ENCODE measurements around the gene UNC5C. TPM values are rescaled to one million over a fixed set of nuclear protein-coding genes. Genes with fewer than 3 reads are reported as not detected.

Gene UNC5C
- total RNA-seq, 2 donors from 2014 or later: 4.0 to 5.9 TPM

- no peak for DNase-seq
- ATAC-seq: no peak
- intact Hi-C loops (cut with DNase I, micrococcal nuclease): no loop called here
Measured at GRCh38 chr4:95314573-95314972, 234.2 kb downstream of the UNC5C start.

- DNase-seq (no peak), ATAC-seq (no peak)
- intact Hi-C loops (cut with DNase I, micrococcal nuclease): no loop called here
Measured at GRCh38 chr4:95304898-95305297, 243.9 kb downstream of the UNC5C start.

GRCh38 chr4:95300304-95300703, 248.5 kb downstream of the UNC5C start:
- ATAC-seq: no peak
- intact Hi-C loops (cut with DNase I, micrococcal nuclease): no loop called here

GRCh38 chr4:95296052-95296451, 252.7 kb downstream of the UNC5C start:
- DNase-seq (no peak), ATAC-seq (peak; percentile 83)
- intact Hi-C loops (cut with DNase I, micrococcal nuclease): no loop called here

More at GRCh38 chr4:95300304-95300703, 248.5 kb downstream of the UNC5C start:
- DNase-seq: no peak

GRCh38 chr4:95295157-95295556, 253.6 kb downstream of the UNC5C start:
- no peak for DNase-seq
- intact Hi-C loops (cut with DNase I, micrococcal nuclease): no loop called here

GRCh38 chr4:95294321-95294720, 254.5 kb downstream of the UNC5C start:
- no peak for DNase-seq
- intact Hi-C loops (cut with DNase I, micrococcal nuclease): no loop called here
- no peak for ATAC-seq

More at GRCh38 chr4:95295157-95295556, 253.6 kb downstream of the UNC5C start:
- ATAC-seq: no peak

- no peak for DNase-seq
- peak; percentile 76 for ATAC-seq
- intact Hi-C loops (cut with DNase I, micrococcal nuclease): no loop called here
Measured at GRCh38 chr4:95293014-95293413, 255.8 kb downstream of the UNC5C start.

- intact Hi-C loops (cut with DNase I, micrococcal nuclease): no loop called here
- DNase-seq: no peak
- peak; percentile 61 for ATAC-seq
Measured at GRCh38 chr4:95290702-95291101, 258.1 kb downstream of the UNC5C start.

- DNase-seq (no peak), ATAC-seq (no peak)
- intact Hi-C loops (cut with DNase I, micrococcal nuclease): no loop called here
Measured at GRCh38 chr4:95289028-95289634, 259.6 kb downstream of the UNC5C start.

GRCh38 chr4:95288552-95288951, 260.2 kb downstream of the UNC5C start:
- ATAC-seq (no peak), DNase-seq (no peak)
- intact Hi-C loops (cut with DNase I, micrococcal nuclease): no loop called here

GRCh38 chr4:95285797-95286196, 263.0 kb downstream of the UNC5C start:
- DNase-seq (no peak), ATAC-seq (no peak)
- intact Hi-C loops (cut with DNase I, micrococcal nuclease): no loop called here

GRCh38 chr4:95284655-95285054, 264.1 kb downstream of the UNC5C start:
- ATAC-seq: no peak
- intact Hi-C loops (cut with DNase I, micrococcal nuclease): no loop called here
- no peak for DNase-seq

GRCh38 chr4:95283320-95283719, 265.5 kb downstream of the UNC5C start:
- ATAC-seq (no peak), DNase-seq (no peak)
- intact Hi-C loops (cut with DNase I, micrococcal nuclease): no loop called here

- no peak for DNase-seq
- ATAC-seq: no peak
- intact Hi-C loops (cut with DNase I, micrococcal nuclease): no loop called here
Measured at GRCh38 chr4:95272797-95273196, 276.0 kb downstream of the UNC5C start.

GRCh38 chr4:95272036-95272435, 276.7 kb downstream of the UNC5C start:
- no peak for DNase-seq
- intact Hi-C loops (cut with DNase I, micrococcal nuclease): no loop called here
- ATAC-seq: no peak

- ATAC-seq: no peak
- intact Hi-C loops (cut with DNase I, micrococcal nuclease): no loop called here
- no peak for DNase-seq
Measured at GRCh38 chr4:95268819-95269565, 279.8 kb downstream of the UNC5C start.

GRCh38 chr4:95267081-95267480, 281.7 kb downstream of the UNC5C start:
- DNase-seq: no peak
- ATAC-seq: no peak
- intact Hi-C loops (cut with DNase I, micrococcal nuclease): no loop called here

- DNase-seq: no peak
- peak; percentile 54 for ATAC-seq
- intact Hi-C loops (cut with DNase I, micrococcal nuclease): no loop called here
Measured at GRCh38 chr4:95265814-95266740, 282.7 kb downstream of the UNC5C start.

- no peak for DNase-seq
- intact Hi-C loops (cut with DNase I, micrococcal nuclease): no loop called here
- ATAC-seq: no peak
Measured at GRCh38 chr4:95264843-95265242, 283.9 kb downstream of the UNC5C start.

- ATAC-seq: no peak
- intact Hi-C loops (cut with DNase I, micrococcal nuclease): no loop called here
- no peak for DNase-seq
Measured at GRCh38 chr4:95263960-95264359, 284.8 kb downstream of the UNC5C start.

All from left colon (tissue), 2 donors.